HG03442 (cell line): Measurements from ENCODE around the gene SERPINB1.

ENCODE experiments used
- ATAC-seq: cut with Tn5 transposase; IDR thresholded peaks from one replicate; pipeline ENCODE4 v1.9.1; 2021; ENCODE audit warnings: mild to moderate bottlenecking, moderate library complexity; ENCODE audit not compliant: unreplicated experiment

Gene SERPINB1

DNA sequence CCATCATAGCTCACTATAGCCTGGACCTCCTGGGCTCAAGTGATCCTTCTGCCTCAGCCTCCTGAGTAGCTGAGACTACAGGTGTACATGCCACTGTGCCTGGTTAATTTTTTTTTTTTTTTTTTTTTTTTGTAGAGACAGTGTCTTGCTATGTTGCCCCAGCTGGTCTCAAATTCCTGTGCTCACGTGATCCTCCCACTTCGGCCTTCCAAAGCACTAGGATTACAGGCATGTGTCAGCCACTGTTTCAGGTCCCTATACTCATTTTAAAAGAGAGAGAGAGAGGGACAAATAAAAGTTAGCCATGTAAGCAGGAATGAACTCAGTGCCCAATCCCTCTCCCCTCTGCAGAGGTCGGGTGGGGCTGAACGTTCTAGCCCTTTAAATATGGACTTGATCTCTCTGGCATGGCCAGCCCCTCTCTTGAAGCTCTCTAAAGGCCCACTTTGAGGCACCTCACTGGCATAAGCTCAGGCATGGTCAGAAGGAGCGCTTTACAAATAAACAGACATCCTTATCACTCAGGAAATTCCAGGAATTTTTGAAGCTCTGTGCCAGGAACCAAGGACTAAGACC is 9.0 kb upstream of the SERPINB1 start:
- ATAC-seq = no peak

DNA sequence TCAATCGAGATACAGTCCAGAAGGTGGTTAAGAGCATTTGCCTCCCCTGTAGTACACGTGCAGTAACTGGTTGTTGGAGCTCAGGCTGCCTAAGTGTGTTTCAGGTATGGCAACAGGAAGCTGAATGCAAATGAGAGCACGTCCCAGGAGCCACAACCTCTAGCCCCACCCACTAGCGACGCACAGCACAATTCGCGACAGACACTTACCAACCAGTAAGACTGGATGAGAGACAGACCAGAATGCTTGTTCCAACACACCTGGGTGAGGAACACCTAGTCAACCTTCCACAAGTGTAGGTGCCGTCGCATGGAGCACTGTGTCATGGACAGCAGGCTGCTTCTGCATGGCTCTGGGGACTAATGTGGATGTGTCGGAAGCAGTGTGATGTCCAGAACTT is 7.2 kb upstream of the SERPINB1 start:
- ATAC-seq = no peak

DNA sequence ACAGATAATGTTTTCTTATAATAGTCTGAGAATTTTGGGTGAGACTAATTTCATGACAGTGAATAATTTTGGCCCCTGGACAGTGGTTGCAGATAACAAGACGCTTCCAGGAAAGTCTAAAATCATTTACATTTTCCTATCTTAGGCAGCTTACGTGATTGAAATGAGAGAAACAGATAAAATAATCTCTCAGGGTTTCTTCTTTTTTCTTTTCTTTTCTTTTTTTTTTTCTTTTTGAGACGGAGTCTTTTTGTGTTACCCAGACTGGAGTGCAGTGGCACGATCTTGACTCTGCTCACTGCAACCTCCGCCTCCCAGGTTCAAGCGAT is 4.2 kb upstream of the SERPINB1 start:
- no peak for ATAC-seq

DNA sequence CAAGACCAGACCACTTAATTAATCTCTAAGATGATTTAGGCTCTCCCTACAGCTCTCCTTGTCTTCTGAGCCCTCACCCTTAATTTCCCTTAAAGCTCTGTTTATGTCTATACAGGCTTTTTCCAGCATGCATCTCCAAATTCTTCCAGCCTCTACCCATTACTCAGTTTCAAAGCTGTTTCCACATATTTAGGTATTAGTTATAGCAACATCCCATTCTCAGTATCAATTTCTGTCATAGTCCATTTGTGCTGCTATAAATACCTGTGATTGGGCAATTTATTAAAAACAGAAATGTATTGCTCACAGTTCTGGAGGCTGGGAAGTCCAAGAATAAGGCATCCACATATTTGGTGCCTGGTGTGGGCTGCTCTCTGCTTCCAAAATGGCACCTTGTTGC is 2.3 kb upstream of the SERPINB1 start:
- no peak for ATAC-seq

DNA sequence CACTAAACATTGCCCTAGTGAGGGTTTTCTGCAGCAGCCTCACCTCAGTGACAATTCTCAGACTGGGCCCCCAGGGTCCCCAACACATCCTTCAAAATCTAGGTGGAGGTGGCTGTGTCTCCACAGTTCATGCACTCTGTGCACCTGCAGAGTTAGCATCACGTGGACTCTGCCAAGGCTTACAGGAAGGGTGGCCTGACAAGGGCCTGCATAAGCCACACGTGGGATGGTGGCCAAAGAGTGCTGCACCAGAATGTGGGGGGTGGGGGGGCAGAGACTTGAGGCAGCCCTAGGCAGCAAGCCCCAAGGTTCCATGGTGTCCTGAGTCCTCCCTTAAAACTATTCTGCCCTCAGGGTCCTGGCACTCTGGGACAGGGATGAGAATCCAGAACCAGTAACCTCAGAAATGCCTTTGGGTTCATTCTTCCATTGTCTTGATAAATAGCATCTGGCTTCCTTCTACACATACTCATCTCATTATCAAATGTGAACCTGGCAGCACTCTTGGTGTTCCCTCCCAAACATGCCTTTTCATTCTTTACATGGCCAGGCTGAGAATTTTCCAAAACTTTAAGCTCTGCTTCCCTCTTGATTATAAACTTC is 1.6 kb upstream of the SERPINB1 start:
- ATAC-seq = no peak

DNA sequence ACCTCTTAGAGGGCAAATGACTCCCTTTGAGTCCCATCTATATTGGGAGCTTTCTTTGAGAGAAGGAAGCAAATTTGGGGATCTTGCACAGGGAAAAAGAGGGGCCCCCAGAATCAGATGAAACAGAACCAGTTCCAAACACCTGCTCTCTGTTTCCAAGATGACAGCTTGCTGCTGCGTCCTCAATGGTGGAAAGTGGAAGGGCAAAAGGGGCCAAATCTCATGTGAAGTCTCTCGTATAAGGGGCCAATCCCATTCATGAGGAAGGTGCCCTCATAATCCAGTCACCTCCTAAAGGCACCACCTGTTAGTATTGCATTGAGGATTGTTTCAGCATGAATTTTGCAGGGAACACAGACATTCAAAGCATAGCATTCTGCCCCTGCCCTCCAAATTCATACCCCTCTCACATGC is 483 bp upstream of the SERPINB1 start:
- no peak for ATAC-seq

DNA sequence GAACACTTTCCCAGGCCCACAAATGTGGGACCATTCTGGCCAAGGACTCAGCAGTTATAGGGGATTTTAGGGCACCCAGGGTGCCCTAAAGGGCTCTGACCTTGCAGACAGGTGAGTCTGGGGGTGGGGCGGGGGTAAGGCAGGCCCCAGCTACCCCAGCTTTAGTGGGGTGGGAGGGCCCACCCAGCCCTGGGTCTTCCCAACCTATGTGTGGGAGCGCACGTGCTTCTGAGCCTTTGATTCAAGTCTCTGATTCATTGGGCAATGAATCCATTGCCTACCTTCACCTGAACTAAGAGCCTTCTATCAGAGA is 958 bp downstream of the SERPINB1 start:
- no peak for ATAC-seq

DNA sequence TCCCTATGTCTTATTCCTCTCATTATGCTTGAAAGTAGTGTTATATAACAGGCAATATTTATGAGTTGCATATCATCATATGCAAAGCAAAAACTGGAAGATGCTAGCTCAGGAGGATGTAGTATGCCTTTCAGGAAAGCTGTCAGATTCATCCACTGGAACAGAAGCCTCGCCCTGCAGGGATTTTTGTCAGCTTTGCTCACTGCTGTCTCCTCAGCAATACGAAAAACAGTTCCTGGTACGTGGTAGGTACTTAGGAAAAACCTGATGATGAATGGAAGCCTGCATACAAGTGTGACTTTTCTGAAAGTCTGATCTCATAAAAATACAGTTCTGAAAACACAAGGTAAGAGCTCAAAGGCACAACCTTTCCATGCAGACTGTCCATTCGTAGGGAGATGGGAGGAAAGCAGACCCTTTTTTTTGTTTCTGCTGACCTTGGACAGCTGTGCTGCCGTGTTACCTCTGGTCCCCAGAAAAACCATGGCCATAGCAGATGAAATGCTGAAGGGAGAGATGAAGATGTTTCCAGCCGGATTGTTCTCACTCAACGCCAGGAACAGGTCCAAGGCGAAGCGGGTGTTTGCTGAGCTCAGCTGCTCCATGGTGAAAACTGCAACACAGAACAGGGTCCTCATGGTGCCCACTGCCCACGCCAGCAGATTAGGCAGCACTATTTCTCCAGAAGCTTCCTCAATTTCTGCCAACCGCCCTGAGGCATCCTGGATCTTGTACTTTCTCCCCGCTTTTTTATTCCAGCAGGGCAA is 1.5 kb downstream of the SERPINB1 start:
- ATAC-seq = no peak

DNA sequence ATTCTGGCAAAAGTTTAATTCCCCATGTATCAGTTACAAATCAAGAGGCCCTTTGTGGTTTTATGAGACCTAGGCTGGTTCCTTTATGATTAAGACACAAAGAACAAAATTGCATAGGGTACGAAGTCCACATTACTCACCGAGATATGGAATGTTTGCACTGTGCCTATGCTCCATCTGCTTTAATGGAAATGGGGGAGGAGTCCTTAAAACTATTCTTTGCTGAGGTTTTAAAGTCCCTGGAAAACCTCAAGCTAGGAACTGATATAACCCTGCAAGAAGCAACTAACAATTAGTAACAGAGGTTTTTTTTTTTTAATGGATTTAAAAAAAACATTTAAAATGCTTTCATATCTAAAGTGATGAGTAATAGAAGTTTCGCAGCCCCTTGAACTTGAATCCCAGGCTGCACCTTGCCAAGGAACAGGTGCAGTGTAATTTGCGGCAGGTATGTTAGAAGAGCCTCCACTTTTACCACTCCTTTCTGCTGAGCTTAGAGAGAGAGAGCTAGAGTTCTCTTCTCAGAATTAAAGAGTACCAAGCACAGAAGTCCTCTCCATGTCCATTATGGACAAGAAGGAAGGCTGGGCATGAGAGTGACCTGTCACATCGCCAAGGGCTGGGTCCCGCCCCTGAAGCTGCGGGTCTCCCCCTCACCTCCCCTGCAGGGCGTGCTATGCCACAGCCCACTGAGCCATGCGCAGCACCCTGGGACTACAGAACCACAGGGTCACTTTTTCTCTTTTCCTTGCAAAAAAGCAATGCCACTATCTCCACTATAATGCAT is 2.3 kb downstream of the SERPINB1 start:
- no peak for ATAC-seq

DNA sequence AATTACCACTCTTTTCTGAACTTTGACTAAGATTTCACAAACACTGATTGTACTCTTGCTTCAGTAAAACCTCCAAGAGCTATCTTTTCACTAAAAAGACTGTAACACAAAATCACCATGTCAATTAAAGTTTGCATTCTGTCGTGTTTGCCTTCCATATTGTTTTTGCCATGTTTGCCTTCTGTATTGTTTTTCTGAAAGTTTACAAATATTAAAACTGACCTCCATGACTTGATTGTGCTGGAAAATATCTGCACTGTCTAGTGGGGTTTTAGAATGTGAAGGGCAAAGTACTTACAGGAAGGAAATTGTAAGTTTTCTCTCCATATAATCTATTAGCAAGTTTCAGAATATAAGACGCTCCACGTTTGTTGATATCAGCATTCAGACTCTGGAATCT is 3.4 kb downstream of the SERPINB1 start:
- no peak for ATAC-seq

DNA sequence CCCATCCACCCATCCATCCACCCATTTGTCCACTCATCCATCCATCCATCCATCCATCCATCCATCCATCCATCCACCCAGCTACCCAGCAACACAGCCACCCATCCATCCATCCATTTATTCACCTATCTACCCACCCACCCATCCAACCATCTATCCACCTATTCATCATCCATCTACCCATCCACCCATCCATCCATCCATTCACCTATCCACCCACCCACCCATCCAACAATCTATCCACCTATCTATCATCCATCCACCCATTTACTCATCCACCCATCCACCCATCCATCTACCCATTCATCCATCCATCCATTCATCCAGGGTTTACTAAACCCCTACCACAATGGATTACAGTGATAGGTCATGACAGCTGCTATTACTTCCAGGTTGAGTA is 7.4 kb downstream of the SERPINB1 start:
- ATAC-seq = no peak

DNA sequence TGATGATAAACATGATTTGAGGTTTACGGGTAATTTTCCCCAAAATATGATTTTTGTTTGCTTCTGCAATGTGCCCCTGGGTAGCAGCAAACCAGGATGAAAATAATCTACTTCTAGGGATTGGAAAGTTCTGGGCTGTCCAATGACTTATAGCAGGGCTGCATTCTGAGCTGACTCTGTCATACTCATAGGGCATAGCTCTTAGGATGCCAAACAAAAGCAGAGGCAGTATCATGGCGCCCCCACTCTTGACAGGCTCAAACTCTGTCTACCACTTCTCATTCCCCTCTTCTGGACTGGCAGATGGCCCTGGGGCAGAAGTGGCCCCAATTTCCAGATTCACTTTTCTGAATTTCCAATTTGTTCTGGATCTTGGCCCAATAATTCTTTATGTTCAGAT is 10.3 kb downstream of the SERPINB1 start:
- no peak for ATAC-seq

DNA sequence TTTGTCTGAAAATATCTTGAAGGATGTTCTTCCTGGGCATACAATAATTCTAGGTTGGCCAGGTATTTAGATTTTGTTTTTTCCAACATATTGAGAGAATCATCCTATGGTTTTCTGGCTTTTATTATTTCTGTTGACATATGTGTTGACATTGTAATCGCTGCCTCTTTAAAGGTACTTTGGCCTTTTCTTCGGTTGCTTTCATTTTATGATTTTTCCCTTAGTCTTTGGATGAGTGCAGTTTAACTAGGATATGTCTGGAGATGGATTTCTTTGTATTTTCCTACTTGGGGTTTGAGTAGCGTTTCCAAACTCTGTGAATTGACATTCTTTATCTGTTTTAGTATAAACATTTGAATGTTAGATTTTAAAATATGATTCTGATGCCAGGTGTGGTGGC is 11.5 kb downstream of the SERPINB1 start:
- ATAC-seq = no peak

DNA sequence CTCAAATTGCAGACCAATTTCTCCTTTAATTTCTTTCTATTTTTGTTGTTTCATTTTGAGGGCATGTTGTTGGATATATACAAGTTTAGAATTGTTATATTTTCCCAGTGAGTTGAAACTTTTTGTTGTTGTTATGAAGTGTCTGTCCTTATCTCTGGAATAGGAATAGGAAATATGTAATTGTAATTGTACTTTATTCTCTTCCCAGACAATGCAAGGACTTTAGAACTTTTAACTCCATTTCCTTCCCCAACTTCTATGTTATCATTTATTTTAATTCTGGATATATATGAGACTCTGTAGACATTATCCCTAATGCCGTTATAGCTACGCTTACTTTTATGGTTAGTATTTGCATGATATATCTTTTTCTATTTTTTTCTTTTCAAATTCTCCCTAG is 12.4 kb downstream of the SERPINB1 start:
- ATAC-seq = no peak

DNA sequence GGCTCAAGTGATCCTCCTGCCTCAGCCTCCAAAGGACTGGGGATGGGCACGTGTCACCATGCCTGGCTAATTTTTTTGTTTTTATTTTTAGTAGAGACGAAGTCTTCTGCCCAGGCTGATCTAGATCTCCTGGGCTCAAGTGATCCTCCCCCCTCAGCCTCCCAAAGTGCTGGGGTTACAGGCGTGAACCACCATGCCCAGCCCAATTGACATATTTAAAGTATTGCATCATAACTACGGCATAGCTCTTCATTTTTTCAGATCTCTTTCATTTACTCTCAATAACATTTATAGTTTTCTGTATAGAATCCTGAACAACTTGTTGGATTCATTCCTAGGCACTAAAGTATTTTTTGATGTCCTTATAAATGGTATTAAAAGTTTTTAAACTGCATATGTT is 13.0 kb downstream of the SERPINB1 start:
- ATAC-seq = no peak

DNA sequence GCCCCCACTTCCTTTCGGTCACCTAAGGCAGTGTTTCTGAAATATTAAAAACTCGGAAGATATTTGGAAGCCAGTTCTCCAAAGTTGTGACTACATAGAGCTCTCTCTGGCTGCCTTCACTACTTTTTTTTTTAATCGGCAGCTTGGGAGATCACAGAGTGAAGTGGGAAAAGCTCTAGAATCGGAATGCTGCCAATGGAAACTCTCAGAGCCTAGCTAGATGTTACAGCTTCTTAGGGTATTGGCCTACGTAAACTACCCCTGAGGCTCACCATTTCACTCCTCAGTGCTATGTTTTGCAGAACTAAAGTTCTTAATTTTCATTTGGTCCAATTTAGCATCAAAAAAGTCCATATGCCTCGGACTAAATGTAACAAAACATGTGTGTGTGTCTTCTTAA is 14.5 kb downstream of the SERPINB1 start:
- no peak for ATAC-seq

DNA sequence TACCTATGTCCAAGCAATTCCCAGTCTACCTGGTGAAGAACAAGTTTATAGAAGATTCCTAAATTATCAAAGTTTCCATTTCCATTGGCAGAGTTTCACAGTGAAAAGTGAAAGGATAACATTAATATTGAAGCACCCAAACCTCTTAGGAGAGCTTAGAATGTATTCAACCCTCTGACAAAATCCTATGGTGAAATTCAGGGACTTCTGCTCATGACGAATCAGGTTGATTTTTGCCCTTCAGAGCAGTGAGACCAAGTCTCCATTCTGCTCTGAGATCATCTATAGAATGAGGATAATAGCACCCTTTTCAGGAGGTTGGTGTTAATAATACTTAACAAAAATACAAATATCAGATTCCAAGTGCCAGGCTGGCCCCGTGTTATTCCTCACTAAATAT is 15.5 kb downstream of the SERPINB1 start:
- ATAC-seq = no peak

DNA sequence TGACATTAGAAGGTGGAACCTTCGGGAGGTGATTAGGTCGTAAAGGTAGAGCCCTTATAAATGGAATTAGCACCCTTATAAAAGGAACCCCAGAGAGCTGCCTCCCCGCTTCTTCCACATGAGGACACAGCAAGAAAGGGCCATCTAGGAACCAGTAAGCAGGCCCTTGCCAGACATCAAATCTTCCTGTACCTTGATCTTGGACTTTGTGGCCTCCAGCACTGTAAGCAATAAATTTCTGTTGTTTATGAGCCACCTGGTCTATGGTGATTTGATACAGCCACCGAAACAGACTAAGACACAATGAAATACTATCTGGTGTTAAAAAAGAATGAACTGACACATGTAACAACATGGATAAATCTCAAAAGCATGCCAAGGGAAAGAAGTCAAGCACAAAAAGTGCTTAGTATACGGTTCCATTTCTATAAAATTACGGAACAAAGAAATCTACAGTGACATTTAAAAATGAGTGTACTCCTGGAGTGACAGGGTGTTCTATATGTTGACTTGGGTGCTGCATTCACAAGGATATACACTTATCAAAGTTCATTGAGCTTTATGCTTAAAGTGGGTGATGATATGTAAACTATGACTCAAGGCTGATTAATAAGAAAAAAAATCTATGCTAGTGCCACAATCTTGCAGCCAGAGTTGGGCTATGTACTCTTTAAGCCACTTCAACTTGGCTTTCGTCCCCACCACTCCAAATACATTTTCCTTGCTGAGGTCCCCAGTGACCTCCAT is 18.4 kb downstream of the SERPINB1 start:
- no peak for ATAC-seq

DNA sequence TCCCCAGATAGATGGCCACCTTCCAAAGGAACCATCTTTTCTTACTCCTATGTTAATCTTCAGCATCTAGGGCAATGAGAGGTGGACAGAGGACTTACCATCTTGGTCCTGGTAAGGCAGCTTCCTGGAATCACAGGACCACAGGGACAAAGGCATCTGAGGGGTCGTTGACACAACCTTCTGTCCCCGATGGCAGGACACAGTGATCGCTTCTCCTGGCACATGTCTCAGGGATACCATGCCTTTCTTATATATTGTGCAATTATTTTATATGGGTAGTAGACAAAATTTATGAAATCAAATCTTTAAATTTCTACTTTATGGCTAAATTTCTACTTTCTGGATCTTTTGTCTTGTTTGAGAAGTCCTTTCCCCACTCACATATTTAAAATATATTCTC is 20.1 kb downstream of the SERPINB1 start:
- ATAC-seq = no peak

DNA sequence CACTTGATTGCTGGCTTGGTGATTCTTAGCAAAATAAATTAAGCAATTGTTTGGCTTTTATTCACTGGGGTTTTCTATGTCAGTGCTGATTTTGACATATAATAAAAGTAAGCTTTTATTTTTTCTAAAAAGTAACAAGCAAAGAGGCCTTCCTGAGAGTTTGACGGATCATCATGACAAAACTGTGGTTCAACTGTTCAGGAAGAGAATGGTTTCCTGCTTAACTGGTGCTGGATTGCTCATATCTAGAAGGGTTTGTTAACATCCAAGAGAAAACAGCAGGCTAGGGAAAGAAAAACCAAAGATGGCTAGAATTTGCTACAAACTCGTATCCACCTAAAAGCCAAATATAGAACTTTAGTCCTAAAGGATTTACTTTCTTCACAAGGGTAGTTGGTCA is 21.2 kb downstream of the SERPINB1 start:
- ATAC-seq = no peak

DNA sequence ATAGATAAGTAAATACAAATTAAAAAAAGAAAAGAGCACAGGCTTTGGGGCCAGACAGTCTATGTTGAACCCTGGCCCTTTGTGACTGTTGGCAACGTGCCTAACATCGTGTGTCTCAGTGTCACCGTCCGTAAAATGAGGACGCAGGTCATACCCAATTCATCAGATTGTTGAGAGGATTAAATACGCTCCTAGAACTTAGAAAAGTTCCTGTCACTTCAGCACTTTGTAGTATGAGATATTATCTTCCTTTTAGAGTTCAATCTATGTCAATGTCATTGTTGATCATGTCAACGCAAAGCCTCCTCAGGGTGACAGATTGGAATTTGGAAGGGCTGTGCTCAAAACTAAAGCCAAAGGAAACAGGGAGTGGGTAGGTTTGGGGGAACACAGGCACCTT is 21.7 kb downstream of the SERPINB1 start:
- ATAC-seq = no peak
